HG03342 (cell line): Measurements from ENCODE around the gene SSBP2.
"Not testable (repeated sequence)": the region's sequence is repeated elsewhere in the genome, so short reads cannot be mapped to it uniquely, and the experiment has no call there.

ENCODE experiments used
- ATAC-seq: cut with Tn5 transposase; IDR thresholded peaks from one replicate; pipeline ENCODE4 v1.9.1; 2021; ENCODE audit warnings: mild to moderate bottlenecking, moderate library complexity; ENCODE audit not compliant: unreplicated experiment

Gene SSBP2

DNA sequence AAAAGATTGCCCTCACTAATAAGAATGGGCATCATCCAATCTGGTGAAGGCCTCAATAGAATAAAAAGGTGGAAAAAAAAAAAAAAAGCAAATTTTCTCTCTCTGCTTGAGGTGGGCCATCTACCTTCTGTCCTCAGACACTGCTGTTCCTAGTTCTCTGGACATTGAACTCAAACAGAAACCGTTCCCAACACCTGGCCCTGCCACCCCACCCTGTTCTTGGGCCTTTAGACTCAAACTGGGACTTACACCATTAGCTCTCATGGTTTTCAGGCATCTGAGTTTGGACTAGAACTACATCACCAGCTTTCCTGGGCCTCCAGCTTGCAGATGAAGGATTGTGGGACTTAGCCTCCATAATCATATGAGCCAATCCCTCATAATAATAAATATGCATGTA is 71.0 kb downstream of the SSBP2 start:
- no peak for ATAC-seq

DNA sequence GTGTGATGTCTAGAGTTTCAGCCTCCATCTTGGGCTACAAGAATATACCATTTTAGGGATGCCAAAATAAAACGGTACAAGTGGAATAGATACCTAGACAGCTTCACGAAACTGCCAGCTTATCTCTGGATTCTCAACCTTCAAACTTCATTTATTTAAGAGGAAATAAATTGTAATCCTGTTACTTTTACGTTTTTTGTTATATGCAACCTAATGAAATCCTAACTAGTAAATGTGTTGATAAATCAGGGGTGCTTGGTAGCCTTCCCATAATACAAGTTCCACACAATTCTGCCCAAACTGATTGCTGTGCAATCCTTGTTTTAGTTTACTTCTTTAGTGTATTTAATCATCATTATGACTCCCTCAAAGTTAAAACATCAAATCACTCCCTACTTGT is 75.5 kb downstream of the SSBP2 start:
- no peak for ATAC-seq

DNA sequence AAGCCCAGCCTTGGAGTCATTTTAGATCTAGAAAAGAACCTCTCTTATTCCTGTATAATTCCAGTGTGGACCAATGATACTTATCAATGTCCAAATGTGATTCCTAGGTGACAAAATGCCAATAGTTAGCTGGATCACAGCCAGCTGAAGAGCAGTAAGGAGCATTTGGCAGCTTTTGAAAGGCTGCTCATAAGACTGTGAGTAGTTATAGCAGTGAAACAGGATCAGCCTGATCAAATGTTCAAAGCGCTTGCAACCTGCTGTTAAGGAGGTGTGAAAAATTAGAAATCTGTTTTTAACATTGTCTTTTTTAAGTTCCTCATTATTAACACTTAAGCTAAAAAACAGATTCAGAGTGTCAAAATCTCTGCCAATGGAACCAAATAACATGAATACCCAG is 85.1 kb downstream of the SSBP2 start:
- no peak for ATAC-seq

DNA sequence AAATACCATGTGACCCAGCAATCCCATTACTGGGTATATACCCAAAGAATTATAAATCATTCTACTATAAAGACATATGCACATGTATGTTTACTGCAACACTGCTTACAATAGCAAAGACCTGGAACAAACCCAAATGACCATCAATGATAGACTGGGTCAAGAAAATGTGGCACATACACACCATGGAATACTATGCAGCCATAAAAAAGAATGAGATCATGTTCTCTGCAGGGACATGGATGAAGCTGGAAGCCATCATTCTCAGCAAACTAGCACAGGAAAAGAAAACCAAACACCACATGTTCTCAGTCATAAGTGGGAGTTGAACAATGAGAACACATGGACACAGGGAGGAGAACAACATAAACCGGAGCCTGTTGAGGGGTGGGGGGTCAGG is 90.3 kb downstream of the SSBP2 start:
- ATAC-seq: not testable (repeated sequence)

DNA sequence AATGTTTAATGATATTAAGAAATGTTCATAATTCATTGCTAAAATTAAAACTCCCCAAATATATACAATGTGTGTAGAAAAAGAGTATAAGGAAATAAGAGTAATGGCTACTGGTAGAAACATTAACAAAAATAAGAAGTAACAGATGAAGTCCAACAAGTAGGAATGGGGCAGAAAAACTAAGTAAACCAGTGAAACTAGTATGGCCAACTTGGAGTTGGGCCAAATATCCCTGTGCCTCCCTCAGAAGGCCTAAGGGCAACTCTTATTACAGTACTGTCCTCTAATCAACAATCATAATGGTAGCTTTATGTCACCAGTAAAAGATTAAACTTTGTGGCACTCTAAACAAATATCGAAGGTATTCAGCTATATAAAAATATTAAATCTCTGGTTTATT is 93.5 kb downstream of the SSBP2 start:
- no peak for ATAC-seq

DNA sequence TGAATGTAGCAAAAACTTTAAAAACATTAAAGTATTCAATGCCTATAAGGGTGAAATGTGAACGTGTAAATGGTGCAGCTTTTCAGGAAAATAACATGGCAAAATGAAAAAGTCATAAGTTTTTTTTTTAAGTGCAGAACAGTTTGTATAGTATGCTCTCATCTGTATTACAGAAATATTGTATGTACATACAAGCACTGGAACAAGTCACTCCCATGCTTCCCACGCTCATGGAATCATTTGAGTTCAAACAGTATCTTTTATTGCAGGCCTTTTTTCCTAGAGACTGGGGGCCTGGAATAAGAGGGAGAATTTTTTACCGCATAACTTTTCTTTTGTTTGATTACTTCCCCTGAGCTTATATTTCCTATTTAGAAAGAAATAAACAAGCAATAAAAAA is 94.1 kb downstream of the SSBP2 start:
- ATAC-seq: no peak

DNA sequence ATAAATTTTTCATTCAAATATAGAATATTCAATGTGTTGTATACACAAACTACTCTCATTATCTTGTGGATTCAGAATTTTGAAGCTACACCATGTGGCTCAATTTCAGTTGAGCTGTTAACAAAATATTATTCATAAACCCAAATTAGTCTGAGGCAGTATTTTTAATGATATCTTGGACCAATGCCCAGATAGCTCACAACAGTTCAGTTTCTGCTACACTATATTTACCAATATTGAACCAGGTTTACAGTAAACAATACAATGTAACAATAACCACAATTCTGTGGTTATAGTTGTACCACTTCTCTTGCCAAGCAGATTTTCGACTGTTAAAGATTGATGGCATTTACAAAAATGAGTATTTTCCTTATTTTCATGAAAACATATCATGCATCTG is 99.9 kb downstream of the SSBP2 start:
- no peak for ATAC-seq

DNA sequence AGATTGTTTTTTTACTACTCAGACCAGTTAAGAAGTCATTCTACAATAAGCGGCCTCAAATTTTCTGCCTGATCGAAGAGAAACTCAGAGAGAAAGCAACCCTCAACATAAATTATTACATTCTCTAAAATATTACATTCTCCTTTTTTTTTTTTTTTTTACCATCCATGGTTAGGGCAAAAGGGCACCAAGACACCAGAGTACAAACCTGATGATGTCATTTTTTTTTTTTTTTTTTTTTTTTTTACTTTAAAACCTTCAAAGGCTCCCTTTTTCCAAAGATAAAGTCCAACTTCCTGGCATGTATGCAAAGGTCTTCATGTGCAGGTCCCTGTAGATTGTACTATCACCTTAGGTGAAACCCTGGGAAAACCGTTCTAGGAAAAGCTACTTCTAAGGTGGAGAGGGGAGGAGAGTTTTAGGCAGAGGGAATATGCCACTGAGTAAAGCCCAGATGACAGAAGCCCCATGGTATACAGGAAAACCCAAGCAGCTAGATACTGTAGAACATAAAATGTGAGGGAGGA is 104.4 kb downstream of the SSBP2 start:
- ATAC-seq: no peak

DNA sequence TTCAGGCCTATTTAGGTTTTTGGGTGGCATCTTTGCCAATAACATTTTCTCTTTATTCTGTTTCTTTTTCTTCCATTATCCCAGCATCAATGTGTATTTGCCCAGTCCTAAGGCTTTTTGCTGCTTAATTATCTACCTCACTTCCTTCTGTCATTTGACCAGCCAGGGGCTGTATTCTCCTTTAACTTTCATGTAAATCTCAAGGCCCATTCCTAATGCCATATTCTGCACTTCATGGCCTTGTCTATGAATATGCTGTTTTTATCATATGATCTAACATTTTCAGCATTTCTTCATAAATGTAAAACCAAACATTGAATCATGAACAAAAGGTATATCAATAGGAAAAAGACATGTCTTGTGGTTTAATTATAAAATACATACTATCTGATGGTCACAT is 108.7 kb downstream of the SSBP2 start:
- no peak for ATAC-seq

DNA sequence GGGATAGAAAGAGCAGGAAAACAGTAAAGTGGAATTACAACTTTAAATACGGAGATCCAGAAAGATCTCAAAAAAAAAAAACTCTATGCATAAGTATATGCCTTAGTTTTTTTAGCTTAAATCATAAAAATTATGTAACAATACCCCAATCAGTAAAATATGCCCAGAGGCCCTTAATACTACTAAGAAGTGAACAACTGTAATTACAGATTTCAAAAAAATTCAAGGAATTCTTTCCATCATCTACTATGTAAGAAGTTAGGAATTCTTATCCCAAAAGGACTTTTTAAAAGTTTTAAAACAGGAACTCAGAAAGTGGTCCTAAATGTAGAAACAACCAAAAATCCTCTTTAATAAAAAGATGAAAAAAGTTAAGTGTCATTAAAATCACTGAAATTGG is 111.3 kb downstream of the SSBP2 start:
- no peak for ATAC-seq

DNA sequence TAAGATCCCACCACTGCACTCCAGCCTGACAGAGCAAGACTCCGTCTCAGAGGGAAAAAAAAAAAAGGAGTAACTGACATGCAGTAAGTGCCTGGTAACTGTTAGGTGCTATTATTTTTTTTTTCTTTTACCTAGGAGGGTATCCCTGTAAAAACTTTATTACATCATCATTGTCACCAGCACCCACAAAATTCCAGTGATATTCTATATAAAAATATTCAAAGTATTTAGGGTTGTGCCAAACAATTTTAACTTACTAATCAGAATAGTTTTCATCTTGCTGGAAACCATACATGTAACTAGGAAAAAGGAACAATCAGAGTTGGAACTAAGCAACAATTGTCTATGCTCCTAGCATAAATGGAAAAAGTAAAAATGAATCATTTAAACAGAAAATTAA is 112.4 kb downstream of the SSBP2 start:
- no peak for ATAC-seq

DNA sequence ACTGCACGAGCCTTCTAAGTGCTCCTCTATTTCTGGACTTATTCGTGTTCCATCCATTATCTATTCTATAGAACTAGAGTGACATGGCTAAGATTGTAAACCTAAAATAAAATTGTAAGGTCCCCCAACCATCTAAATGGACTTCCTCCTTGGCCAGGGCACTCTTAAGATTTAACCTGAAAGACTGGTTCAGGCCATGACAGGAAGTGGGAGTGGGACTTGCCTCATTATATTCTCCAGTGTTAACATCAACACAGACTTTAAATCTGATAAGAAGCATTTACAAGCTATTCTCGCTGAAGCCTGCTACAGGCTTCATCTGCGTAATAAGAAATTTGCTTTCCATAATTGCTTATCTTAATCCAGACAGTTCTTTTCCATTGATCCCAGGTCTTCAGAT is 117.0 kb downstream of the SSBP2 start:
- ATAC-seq: no peak

DNA sequence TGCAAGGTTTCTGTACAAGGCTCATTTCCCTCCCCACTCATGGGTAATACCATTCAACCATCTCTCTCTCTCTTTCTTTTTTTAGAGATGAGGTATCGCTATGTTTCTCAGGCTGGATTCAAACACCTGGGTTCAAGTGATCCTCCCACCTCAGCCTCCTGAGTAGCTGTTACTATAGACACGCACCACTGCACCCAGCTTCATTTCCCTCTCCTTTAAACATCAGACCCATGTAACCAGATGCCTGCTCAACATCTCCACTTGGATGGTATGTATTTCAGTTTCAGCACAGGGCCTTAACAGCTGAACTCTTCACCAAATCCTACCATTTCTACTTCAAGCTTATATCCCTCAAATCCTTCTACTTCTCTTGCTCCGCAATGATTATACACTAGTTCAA is 117.4 kb downstream of the SSBP2 start:
- ATAC-seq: no peak

DNA sequence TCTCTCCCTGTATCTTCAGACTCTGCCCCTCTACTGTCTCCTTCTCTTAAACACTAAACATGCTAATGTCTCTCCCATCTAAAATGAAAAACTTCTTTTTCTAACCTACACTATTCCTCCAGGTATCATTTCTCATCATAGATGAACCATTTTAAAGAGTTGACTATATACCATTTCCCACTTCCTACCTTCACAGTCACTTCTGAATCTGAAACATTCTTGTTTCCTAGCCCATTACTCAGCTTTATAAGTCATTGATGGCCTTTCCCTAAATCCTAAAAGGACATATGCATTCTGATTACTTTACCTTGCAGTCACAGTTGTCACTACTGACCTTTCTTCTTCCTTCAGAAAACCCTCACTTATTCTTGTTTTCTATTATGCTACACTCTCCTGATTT is 118.2 kb downstream of the SSBP2 start:
- ATAC-seq: no peak

DNA sequence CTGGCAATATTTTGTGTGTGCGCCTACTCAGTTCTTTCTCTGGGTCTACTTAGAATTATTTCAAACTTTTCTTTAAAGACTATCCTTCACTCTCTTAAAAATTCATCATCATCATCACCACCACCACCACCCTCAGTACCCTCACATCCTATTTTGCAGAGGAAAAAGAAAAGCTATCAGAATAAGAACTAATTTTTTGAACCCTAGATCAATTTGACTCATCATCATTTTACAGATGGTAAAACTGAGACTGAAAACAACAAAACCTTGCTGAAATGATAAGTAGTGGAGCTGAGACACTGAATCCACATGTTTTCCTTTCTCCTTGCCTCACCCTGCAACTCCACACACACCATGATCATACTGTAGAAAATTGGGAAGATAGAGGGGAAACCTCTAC is 119.3 kb downstream of the SSBP2 start:
- no peak for ATAC-seq

DNA sequence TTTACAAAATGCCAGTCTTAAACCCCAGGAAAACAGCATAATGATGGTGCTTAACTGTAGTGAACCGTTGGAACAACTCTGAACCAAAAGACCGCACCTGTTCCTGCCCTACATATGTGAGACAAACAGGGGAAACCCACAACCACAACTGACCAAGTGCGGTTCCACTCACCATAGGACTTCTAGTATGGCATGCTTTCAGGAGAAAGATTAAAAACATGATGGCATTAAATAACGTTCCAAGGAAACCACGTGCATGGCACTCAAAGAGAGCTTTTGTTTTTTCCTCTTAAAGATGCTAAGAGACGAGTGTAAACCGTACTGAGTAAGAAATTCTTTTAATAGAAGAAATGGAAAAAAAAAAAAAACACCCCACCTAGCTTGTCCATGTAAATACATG is 119.8 kb downstream of the SSBP2 start:
- ATAC-seq: peak; percentile 74

DNA sequence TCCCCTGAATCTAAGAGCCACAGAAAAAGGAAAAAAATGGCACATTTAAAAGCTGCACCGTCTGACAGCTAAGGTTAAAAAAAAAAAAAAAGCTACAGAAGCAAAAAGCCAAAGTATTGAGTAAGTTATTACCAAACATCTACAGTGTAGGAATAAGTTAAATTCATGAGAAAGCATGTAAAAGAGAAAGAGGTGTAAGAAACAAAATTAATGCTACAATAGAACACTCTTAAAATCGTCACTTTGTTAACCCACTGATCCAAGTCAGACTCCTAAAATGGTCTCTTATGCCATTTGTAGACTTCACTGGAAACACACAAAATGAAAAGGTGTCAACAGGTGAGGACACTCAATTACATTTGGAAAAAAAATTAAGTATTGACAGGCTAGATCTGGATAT is 120.2 kb downstream of the SSBP2 start:
- ATAC-seq: no peak

DNA sequence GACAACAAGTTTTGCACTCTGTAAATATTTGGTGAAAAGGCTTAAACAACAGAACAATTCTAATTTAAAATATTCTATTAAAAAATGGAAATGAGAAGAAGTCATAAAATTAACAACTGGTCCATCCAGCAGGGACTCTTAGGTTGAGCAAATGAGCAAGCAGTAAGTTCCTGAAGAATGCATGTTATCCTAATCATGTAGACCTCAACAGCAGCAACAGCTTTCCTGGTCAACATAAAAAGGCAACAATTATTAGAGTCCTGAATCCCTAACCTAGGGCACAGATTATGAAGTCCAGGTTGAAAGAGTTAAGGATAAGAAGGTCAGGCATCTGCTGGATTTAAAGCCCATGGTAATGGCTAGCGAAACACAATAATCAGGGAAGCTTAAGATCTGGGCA is 120.9 kb downstream of the SSBP2 start:
- no peak for ATAC-seq

DNA sequence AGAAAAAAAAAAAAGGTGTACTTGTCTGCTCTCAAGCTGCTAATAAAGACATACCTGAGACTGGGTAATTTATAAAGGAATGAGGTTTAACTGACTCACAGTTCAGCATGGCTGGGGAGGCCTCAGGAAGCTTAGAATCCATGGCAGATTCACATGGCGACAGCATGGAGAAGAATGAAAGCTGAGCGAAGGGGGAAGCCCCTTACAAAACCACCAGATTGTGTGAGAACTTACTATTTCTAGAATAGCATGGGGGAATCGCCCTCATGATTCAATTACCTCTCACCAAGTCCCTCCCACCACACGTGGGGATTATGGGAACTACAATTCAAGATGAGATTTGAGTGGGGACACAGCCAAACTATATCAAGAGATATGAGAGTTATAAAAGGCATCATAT is 122.8 kb downstream of the SSBP2 start:
- not testable (repeated sequence) for ATAC-seq

DNA sequence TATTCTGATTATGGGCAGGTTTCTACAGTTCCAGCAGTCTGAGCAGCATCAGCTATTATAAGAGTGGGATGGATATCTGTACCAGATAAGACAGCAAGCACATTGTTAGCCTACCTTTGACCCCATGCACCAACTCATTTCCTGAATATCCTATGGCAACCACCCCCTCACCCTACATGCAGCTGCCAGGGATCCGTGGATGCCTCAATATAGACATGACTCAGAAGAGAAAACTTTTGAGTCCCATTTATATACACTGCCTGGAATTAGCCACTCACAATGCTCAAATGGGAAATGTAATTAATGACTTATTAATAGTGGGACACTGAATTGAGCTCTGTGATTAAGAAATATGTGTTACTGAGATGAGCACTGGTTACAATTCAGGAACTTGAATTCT is 124.4 kb downstream of the SSBP2 start:
- no peak for ATAC-seq

DNA sequence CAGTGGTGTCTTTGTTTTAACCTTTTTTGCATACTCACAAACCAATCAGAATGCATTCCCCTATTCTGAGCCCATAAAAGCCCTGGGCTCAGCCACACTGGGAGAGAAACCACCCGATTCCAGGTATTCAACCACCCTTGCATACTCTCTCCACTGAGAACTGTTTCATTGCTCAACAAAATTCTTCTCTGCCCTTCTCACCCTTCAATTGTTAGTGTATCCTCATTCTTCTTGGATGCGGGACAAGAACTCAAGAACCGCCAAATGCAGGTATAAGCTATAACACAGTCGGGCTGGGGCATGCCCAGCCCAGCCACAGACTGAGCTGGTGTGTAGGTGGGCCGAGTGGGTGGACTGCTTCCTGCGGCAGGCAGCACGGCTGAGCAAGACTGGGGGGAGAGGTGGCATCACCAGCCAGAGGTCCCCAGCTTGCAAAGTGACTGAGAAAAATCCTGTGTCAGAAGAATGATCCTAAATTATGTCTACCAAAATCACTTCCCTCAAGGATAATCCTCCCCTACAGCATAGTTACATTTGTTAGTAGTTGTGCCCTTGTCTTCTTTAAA is 141.0 kb downstream of the SSBP2 start:
- no peak for ATAC-seq

DNA sequence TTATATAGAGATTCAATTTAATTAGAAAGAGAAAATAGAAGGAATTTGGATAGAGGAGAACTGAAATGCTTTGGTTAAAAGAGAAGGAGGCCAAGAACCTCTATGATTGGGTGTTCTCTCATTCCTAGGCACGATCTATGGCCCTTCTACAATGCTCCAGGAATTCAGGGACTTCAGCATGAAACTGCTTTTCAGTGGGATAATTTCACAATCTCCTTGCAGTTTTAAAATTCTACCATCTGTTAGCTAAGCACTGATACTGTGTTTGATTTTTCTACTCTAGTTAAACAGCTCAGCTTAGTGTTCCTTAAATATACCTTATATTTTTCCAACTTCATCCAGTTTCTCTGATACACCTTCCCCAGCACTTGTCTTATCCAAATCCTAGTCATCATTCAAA is 141.9 kb downstream of the SSBP2 start:
- no peak for ATAC-seq

DNA sequence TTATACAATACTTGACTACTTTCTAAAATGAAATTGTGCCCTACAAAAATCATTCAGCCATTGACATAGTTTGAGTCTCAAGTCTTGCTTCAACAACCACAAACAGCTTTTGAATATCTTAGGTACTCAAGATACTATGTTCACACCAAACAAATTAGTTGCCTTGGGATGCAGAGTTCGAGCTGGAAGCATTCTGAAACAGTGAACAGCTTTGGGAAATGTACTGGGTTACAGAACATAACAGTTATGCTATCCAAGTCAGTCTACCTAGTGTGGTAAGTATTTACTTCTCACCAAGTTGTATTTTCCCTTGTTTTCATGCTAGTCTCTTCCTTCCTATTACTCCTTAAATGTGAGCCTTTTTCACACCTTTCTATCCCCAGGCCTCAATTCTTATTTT is 143.2 kb downstream of the SSBP2 start:
- ATAC-seq: no peak

DNA sequence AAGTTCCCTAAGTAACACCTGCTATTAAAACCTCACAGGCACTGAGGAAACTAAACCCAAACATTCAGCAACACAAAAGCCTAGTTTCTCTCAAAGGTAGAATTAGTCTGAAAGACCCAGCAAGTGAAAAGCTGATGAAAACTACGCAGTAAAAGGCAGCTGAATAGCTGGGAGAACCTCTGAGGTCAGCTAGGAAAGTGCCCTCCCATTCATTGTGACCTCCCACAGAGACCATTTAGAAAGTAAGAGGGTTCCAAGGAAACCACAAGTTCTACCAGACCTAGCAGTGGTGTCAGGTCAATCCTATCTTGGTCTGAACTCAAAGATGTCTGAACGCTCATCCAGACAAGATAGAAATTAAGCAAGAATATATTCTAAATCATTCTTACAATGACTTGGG is 144.7 kb downstream of the SSBP2 start:
- no peak for ATAC-seq
